Right ventricle myocardium inferior (tissue), 1 donor: ENCODE results near the gene NPSR1. TPM values are rescaled to one million over a fixed set of nuclear protein-coding genes. Genes with fewer than 3 reads are reported as not detected.

ENCODE experiments used
- ATAC-seq: fragments of 200-7000 bp; cut with Tn5 transposase; one replicate; pipeline ENCODE4 v1.9.1; 2020; ENCODE audit warnings: mild to moderate bottlenecking, moderate library complexity
- DNase-seq: peaks from one replicate; pipeline ENCODE4 v3.0.0; 2021; ENCODE audit errors: missing footprints
- intact Hi-C: fragments of 100-400 bp; cut with DNase I; formaldehyde crosslinking; loops from one replicate; pipeline ENCODE4 v1.11.0; 2022
- total RNA-seq: library from RNA; stranded (reverse); fragmentation: NEBNext Ultra II Directional; extraction: Animal tissue kit (Norgen Biotek cat#: 25700); gene quantifications from one replicate; pipeline ENCODE4 v1.2.1, GENCODE V29; 2021
- donor health status: DM: no; HTN: yes; CAD: no; lungs with severe emphysema.

NPSR1 gene
- total RNA-seq, 1 donor from 2014 or later, result not detected

DNA sequence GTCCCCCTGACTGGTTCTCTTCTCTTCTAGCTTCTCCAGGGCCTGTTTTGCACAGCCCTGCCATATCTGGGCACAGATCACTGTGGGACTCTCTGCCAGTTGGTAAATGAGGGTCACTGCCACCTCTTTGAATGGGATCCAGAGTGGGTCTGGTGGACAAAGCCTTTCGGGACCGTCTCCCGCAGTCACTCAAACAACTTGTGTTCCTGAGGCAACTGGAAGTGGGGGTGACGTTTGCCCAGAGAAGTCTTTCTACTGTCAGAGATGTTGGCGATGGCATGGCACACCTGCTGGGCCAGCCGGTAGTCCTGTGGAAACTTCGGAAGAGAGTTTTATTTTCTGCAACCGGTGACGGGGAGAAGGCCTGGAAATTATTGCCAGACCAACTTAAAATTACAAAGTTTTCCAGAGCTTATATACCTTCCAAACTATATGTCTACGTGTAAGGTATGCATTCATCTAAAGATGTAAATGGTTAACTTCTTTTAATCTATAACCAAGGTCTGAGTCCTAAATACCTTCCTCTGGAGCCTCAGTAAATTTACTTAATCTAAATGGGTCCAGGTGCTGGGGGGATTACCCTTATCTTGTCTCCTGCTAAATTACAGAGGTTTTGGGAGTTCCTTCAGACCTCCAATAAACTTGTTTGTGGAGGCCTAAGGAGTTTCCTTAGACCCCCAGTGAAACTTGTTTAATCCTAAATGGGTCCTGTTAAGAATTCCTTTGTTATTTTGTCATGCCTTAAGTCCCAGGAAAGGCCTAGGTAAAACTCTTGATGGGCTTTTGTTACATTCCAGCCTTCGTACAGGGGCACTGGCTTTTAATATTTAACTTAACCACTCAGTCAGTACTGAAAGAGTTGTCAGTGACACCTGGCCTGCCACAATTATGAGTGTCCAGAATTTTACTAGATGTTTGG, 94.0 kb downstream of the NPSR1 start:
- intact Hi-C loops, result loop anchor here (10.0 kb wide), 1 partner anchor 283 kb away; the partner anchor contains the start of gene DPY19L1
- ATAC-seq (no peak), DNase-seq (no peak)

DNA sequence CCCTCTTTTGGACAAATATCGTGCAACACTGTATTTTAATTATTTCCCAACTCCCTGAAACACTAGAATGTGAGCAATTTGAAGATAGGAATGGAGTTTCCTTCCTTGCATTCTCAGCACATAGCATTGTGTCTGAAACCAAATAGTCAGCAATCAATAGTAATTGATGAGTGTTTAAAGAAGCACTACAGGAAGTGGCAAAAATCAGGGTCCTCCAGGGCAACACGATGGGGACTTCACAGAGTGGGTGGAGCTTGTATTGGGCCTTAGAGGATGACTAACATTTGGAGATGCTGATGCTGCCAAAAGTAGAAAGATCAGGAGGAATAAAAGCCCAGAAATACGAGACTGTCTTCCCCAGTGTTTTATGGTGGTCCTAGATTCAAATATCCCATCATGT, 94.9 kb downstream of the NPSR1 start:
- ATAC-seq (no peak), DNase-seq (no peak)
- intact Hi-C loops, result loop anchor here (10.0 kb wide), 1 partner anchor 282 kb away; the partner anchor contains the start of gene DPY19L1

DNA sequence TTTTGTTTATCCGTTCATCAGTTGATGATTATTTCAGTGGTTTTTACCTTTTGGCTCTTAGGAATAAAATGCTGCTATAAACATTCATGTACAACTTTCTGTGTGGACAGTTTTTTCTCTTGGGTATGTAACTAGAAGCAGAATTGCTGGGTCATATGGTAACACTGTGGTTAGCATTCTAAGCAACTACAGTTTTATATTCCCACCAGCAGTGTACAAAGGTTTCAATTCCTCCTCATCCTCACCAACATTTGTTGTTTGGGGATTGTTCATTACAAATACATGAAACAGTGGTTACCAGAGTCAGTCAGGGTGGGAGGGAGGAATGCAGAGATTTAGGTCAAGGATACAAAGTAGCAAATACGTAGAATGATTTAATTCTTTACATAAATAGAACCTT, 97.0 kb downstream of the NPSR1 start:
- ATAC-seq (no peak), DNase-seq (no peak)
- intact Hi-C loops, result loop anchor here (10.0 kb wide), 1 partner anchor 280 kb away; the partner anchor contains the start of gene DPY19L1

DNA sequence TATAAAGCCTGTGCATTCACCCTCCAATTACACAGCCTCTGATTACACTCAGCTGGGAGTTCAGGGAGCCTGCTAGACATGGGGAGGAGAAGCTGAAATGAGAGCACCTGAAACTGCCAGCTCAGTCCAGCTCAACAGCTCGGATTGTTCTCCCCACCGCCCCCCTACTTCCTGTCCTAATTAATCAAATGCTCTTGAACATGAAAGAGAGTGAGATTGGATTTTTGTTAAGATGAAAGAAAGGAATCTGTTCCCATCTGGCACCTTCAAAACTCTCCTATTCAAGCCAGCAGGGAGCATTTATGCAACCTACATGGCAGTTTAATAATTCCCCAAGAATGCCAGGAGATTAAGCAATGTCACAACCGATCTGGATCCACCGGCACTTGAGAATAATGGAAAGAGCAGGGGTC, 98.0 kb downstream of the NPSR1 start:
- intact Hi-C loops, result loop anchor here (10.0 kb wide), 1 partner anchor 279 kb away; the partner anchor contains the start of gene DPY19L1
- ATAC-seq, result no peak
- no peak for DNase-seq

DNA sequence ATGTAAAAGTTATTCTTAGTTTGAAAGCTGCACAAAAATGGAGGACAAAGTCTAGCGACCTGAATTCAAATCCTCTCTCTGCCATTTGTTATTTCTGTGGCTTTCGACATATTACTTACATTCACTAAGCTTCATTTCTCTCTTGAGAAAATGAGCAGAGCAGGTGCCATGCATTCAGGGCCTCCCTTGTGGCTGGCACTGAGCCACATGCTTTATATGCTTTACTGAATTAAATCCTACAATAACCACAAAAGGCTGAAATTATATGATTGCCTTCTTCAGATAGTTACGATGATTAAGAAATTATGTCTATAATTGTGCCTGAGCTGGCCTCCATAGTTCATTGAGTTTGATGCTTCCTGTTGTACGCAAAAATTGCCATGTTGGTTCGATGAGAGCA, 98.7 kb downstream of the NPSR1 start:
- DNase-seq (no peak), ATAC-seq (no peak)
- intact Hi-C loops, result loop anchor here (10.0 kb wide), 1 partner anchor 278 kb away; the partner anchor contains the start of gene DPY19L1

DNA sequence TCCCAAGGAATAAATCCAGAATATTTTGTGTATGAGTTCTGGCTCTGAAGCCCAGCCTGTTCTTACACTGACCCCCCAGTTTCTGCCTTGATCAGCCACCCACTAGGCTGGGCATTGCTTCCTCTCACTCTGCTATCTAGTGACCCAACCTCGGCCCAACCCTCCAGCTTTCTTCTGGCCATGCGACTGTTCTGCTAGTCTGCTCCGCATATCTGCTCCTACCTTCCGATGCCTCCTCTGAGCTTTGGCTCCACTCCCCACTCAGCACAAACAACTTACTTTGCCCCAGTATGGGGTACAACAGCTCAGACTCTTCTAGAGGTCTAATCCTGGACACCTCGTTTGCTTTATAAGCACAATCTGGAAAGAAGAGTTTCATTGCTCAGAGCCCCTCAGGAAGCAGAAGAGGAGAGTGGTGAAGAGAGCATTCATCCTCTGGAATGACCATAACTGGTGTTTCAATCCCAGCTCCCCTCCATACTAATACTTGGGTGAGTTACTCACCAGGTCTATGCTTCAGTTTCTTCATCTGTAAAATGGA, 99.6 kb downstream of the NPSR1 start:
- ATAC-seq, result no peak
- intact Hi-C loops, result loop anchor here (10.0 kb wide), 1 partner anchor 277 kb away; the partner anchor contains the start of gene DPY19L1
- DNase-seq, result no peak

DNA sequence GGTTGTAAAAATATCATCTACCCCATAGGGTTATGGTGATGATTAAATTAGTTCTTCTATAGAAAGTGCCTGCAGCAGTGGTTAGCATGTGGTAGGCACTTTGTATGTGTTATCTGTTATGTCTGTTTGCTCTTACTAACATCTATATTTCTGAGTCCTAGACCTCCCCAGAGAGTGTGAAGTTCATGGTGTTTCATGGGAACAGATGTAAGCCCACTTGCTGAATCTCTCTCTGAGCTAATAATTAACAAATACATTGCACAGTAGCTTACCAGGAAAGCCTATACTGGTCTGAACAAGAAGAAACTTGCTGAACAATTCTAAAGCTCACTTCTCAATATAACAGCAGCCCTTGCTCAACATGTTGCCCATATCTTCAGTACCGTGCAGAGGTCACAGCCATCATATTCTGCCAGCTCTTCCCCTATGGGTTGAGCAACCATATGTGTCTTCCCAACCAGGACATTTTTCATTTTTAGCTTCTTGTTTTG, 100.1 kb downstream of the NPSR1 start:
- ATAC-seq (no peak), DNase-seq (no peak)
- intact Hi-C loops, result loop anchor here (10.0 kb wide), 1 partner anchor 277 kb away; the partner anchor contains the start of gene DPY19L1

DNA sequence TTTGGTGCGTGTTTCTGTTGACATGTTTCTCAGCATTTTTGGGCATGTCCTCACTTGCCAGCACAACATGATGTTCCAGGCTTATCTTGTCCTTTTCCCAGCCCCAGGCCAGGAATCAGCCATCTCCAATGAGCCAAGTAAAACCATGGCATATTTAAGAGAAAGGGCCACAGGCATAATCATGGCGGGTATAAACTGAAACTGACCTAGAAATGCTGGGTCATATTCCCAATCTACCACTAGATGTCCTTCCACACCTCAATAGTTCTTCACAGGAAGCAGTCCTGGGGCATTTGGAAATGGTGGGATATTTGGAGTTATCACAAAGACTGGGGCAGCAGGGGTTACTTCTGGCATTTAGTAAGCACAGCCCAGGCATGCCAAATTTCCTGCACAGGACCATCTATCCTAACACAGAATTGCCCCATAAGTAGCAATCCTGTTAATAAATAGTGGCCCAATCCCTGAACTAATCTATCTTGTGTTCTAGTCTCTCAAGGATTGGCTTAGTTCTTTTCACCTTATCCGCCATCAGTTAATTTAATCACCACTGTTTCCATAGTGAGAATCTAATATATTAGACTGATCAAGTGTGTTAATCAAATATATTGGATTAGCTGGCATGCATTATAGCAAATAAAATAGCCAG, 101.6 kb downstream of the NPSR1 start:
- no peak for DNase-seq
- ATAC-seq, result no peak
- intact Hi-C loops, result loop anchor here (10.0 kb wide), 1 partner anchor 275 kb away; the partner anchor contains the start of gene DPY19L1

DNA sequence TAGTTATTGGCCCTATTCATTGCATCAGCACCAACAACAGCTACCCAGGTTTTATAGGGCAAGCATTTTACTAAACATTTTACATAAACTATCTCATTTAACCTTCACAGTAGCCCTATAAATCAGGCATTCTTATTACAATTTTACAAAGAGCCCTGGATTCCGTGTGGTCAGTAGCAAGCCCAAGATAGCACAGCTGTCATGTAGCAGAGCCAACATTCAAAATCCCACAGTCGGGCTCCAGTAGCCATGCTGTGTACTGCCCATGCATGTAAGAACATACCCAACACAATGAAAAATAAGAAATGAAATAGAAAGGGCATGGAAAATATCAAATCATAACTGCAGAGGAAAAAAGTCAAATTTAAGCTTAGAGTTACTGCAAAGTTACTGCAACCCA, 102.3 kb downstream of the NPSR1 start:
- DNase-seq, result no peak
- intact Hi-C loops, result no loop called here
- ATAC-seq, result no peak

DNA sequence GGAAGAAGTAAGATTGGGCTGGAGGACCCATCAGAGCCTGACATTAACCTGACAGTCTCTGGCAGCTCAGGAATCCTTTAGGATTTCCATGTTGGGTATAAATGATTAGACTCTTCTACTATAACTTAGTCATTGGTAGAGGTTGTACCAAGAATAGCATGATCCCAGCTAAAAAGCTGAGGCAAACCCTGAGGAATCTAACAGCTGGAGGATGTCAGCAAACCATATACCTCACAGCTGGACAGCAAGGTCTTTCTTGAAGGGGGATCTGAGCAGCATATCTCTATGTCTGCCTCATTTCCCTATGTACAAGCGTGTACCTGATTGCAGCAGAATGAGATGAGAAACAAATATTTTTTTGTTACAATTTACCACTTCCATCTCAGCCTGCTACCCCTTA, 103.2 kb downstream of the NPSR1 start:
- intact Hi-C loops, result no loop called here
- DNase-seq (no peak), ATAC-seq (no peak)

DNA sequence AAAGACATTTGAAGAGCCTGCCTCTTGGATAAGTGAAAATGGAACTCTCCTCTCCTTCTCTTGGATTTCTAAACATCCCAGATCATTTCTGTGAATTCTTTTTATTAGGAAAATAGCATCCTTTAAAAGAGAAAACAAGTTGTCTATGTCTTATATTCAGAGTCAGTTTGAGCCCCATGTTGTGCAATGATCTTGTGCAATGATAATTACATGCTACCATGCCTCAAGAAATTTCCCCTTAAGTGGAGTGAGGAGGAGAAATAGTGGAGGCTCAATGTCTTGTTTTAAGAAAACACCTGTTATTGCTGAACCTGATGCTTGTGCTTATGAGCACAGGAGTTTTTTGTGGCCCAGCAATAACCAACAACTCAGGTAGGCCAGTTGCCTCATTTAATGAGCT, 103.6 kb downstream of the NPSR1 start:
- no peak for ATAC-seq
- intact Hi-C loops, result no loop called here
- DNase-seq, result no peak

DNA sequence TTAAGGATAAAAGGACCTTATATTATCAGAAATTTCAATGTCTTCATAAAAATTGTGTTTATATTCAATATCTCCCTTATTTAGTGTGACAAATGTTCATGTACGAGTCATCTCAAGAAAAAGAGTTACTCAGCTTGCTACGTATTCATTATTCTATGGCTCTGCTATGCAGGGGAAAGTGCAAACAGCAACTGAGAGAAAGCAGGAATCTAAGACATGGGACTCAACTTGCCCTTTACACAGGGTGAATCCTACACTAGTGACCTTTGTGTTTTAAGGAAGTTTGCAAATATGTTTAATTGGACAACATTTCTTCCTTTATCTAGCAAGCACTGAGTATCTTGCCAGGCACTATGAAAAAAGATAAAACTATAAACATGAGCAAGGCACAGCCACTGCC, 104.7 kb downstream of the NPSR1 start:
- no peak for DNase-seq
- intact Hi-C loops, result no loop called here
- no peak for ATAC-seq

DNA sequence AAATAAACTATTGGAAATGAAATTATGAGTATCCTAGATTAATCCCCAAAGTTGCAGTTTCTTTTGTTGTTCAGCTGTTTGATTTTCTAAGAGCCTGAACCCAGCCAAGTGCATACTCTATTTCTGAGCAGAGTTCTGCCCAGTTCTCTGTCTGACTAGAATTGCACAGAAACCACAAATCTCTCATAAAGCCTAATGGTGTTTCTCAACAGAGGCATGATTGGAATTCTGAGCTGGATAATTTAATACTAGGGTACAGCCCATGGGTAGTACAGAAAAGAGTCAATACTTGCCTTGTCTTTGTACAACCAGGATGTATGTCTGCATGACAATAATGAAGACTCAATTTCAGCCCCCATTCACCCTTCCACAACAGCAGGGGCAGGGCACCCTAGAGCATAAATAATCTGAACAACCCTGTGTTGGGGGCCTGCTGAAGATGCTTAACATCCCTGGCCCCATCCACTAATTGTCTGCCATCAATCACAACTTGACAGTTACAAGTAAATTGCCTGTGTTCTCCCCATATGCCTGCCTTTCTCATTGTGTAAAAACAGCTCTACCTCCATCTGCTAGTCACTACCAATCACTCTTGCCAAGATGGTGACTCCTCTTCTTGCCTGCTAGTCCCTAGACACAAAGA, 114.4 kb downstream of the NPSR1 start:
- DNase-seq (no peak), ATAC-seq (no peak)
- intact Hi-C loops, result no loop called here

DNA sequence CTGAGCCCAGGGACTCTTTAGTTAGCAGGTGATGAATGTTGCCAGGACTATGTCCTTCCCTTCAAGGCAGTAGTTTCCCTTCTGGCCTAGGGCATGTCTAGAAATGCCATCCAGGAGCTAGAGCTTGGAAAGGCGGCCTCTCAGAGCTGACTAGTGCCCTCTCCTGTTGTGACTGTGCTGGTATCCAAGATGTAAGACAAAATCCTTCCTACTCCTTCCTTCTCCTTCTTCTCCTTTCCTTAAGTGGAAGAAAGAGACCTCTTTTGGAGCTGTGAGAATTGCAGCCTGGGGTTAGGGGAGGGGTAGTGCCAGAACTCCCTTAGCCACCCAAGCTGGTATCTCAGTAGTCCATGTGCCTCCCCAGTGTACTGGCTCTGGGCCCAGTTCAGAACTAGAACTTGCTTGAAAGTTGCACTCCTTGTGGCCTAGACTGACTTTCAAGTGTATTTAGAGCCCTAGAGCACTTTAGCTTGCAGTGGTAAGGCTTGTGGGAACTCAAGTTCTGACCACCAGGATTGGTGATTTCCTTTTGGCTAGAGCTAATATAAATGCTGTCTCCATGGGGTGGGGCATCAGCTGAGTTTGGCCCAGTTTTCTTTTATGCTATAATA, 118.8 kb downstream of the NPSR1 start:
- DNase-seq (no peak), ATAC-seq (no peak)

DNA sequence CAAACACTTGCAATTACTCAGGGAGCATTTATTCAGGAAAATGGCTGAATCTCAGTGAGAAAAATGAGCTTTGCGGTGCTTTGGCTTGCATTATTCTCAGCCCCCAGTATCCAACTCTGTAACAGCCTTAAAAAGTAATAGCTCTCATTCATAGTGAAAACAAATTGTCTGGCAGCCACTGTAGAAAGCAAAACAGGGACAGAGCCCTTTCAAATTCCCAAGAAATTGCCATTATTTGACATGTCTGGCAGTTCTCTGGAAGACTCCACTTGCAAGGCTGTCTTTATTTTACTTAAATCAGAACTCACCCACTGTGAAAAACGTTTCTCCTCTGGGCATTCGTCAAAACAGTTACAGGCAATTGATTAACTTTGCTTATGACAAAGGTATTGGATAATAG, 122.5 kb downstream of the NPSR1 start:
- intact Hi-C loops, result no loop called here
- ATAC-seq (no peak), DNase-seq (no peak)

More for the DNA sequence above, 118.8 kb downstream of the NPSR1 start:
- intact Hi-C loops, result no loop called here

DNA sequence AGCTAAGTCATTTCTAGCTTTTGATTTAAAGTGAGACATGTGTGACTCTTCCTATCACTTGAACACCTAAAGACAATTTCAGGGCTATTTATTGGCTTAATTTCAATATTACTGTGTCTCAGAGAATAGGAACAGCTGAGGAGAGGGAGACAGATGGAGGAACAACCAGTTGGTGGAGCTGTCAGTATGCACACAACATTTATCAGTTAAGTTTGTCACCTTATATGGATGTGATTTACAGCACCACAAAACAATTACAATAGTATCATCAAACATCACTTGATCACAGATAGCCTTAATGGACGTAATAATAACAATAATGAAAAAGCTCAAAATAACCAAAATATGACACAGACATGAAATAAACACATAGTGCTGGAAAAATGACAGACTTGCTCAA, 129.6 kb downstream of the NPSR1 start:
- ATAC-seq (no peak), DNase-seq (no peak)
- intact Hi-C loops, result no loop called here

DNA sequence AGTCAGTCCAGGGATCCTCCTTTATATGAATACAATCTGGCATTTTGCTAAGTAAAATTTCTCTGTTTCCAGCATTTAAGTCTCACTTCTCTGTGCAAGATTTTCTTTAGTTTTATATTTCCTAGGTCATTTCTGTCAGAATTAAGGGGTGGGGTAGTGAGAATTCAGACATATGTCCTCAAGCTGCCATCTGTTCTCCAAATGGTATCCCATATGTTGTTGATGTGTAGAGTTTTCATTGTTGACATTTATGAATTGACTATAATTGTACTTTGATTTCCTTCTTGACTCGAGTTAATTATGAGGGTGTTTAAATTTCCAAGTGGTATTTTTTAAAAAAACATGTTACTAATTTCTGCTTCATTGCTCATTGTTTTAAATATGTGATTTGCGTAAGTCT, 148.8 kb downstream of the NPSR1 start:
- no peak for ATAC-seq
- intact Hi-C loops, result no loop called here

DNA sequence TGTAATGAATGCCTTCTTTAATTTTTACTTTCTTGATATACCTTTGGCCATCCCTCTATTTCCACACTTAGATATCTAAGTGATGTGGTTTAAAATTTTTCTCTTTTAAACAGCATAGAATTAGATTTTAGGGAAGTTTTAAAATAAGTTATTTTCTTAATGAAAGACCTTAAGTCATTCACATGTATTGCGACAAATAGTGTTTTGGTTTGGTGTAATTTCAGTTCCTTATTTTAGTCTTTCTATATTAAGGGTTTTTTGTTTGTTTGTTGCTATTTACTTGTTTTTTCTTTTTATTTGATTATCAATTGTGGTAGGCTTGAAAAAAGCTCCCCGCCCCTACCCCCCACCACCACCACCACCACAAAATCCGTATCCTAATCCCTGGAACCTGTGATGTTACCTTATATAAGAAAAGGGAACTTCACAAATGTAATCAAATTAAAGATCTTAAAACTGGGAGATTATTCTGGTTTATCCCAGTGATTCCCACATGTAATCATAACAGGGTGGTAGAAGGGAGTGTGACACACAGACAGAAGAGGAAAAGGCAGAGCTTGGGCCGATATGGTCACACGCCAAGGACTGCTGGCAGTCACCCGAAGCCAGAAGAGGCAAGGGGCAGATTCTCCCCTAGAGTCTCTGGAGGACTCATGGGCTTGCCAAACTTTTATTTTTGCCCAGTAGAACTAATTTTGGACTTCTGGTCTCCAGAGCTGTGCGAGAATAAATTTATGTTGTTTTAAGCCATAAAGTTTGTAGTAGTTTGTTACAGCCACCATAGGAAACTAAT, 149.7 kb downstream of the NPSR1 start:
- no peak for ATAC-seq
- no peak for DNase-seq
- intact Hi-C loops, result no loop called here

More for the DNA sequence above, 148.8 kb downstream of the NPSR1 start:
- no peak for DNase-seq
